Measurements from ENCODE around the gene NT5DC1.

The NT5DC1 gene

GRCh38 chr6:116145803-116146675, 45.4 kb downstream of the NT5DC1 start:
- no peak for DNase-seq

GRCh38 chr6:116152620-116153019, 52.0 kb downstream of the NT5DC1 start:
- H3K36me3 ChIP-seq (ENCODE audit: insufficient read depth, low read length) = no peaks in the 10 kb centered on the region
- H3K79me2 ChIP-seq (ENCODE audit: insufficient read depth, low read length) = no peaks in the 10 kb centered on the region
- no peak overlapping the region for H2AFZ ChIP-seq (ENCODE audit: low read depth, low read length)
- H3K9me3 ChIP-seq (ENCODE audit: insufficient read depth, low read length, severe bottlenecking) = no peaks in the 10 kb centered on the region
- ATAC-seq (ENCODE audit: insufficient read depth, low read depth) (no peak), DNase-seq (no peak)
- no peak for TF ChIP-seq EZH2 (IDR thresholded peaks at IDR 0.05; ENCODE audit: borderline replicate concordance, low read depth, low read length, severe bottlenecking)
- no peak for TF ChIP-seq CTCF (IDR thresholded peaks at IDR 0.05; ENCODE audit: borderline replicate concordance, extremely low read depth, low read length, poor library complexity, severe bottlenecking)
- no peak overlapping the region for H3K27ac ChIP-seq (ENCODE audit: low read length)
- no peak overlapping the region for H3K4me3 ChIP-seq (ENCODE audit: low read depth in 1 of 2, low read length in 2 of 2)
- H3K4me2 ChIP-seq (ENCODE audit: insufficient read depth, low read length) = no peak overlapping the region
- no peaks in the 10 kb centered on the region for H3K27me3 ChIP-seq (ENCODE audit: insufficient read depth, low read length, poor library complexity)
- no peaks in the 10 kb centered on the region for H3K4me1 ChIP-seq (ENCODE audit: insufficient read depth, low read length)
- no peak overlapping the region for H3K9ac ChIP-seq (ENCODE audit: low read depth, low read length)
- H4K20me1 ChIP-seq (ENCODE audit: insufficient read depth, low read length) = no peaks in the 10 kb centered on the region

More at GRCh38 chr6:116145803-116146675, 45.4 kb downstream of the NT5DC1 start:
- TF ChIP-seq CTCF (IDR thresholded peaks at IDR 0.05; ENCODE audit: borderline replicate concordance, extremely low read depth, low read length, poor library complexity, severe bottlenecking) (no peak), EZH2 (IDR thresholded peaks at IDR 0.05; ENCODE audit: borderline replicate concordance, low read depth, low read length, severe bottlenecking) (no peak)
- Histone ChIP-seq H4K20me1 (ENCODE audit: insufficient read depth, low read length) (no peaks in the 10 kb centered on the region), H3K9me3 (ENCODE audit: insufficient read depth, low read length, severe bottlenecking) (no peaks in the 10 kb centered on the region), H3K79me2 (ENCODE audit: insufficient read depth, low read length) (no peaks in the 10 kb centered on the region), H3K36me3 (ENCODE audit: insufficient read depth, low read length) (no peaks in the 10 kb centered on the region), H3K4me3 (ENCODE audit: low read depth in 1 of 2, low read length in 2 of 2) (no peak overlapping the region), H3K9ac (ENCODE audit: low read depth, low read length) (no peak overlapping the region), H3K27me3 (ENCODE audit: insufficient read depth, low read length, poor library complexity) (no peaks in the 10 kb centered on the region), H3K27ac (ENCODE audit: low read length) (no peak overlapping the region), H3K4me1 (ENCODE audit: insufficient read depth, low read length) (no peaks in the 10 kb centered on the region), H3K4me2 (ENCODE audit: insufficient read depth, low read length) (no peak overlapping the region), H2AFZ (ENCODE audit: low read depth, low read length) (no peak overlapping the region)
- no peak for ATAC-seq (ENCODE audit: insufficient read depth, low read depth)

GRCh38 chr6:116154887-116155286, 54.2 kb downstream of the NT5DC1 start:
- H2AFZ ChIP-seq (ENCODE audit: low read depth, low read length) = no peak overlapping the region
- H3K27me3 ChIP-seq (ENCODE audit: insufficient read depth, low read length, poor library complexity) = no peaks in the 10 kb centered on the region
- no peaks in the 10 kb centered on the region for H3K79me2 ChIP-seq (ENCODE audit: insufficient read depth, low read length)
- no peaks in the 10 kb centered on the region for H3K9me3 ChIP-seq (ENCODE audit: insufficient read depth, low read length, severe bottlenecking)
- no peaks in the 10 kb centered on the region for H3K4me1 ChIP-seq (ENCODE audit: insufficient read depth, low read length)
- DNase-seq (no peak), ATAC-seq (ENCODE audit: insufficient read depth, low read depth) (no peak)
- no peaks in the 10 kb centered on the region for H4K20me1 ChIP-seq (ENCODE audit: insufficient read depth, low read length)
- no peaks in the 10 kb centered on the region for H3K36me3 ChIP-seq (ENCODE audit: insufficient read depth, low read length)
- H3K4me3 ChIP-seq (ENCODE audit: low read depth in 1 of 2, low read length in 2 of 2) = no peak overlapping the region
- no peak for TF ChIP-seq CTCF (IDR thresholded peaks at IDR 0.05; ENCODE audit: borderline replicate concordance, extremely low read depth, low read length, poor library complexity, severe bottlenecking)
- TF ChIP-seq EZH2 (IDR thresholded peaks at IDR 0.05; ENCODE audit: borderline replicate concordance, low read depth, low read length, severe bottlenecking) = no peak
- H3K9ac ChIP-seq (ENCODE audit: low read depth, low read length) = no peak overlapping the region
- no peak overlapping the region for H3K27ac ChIP-seq (ENCODE audit: low read length)
- no peak overlapping the region for H3K4me2 ChIP-seq (ENCODE audit: insufficient read depth, low read length)
